CD1c-positive myeloid dendritic cell (primary cell): Measurements from ENCODE around the gene TBC1D1.

Experiments used
- DNase-seq: peaks from one replicate; pipeline ENCODE4 v3.0.0-alpha.2; 2016; ENCODE audit errors: extremely low spot score

The TBC1D1 gene

DNA sequence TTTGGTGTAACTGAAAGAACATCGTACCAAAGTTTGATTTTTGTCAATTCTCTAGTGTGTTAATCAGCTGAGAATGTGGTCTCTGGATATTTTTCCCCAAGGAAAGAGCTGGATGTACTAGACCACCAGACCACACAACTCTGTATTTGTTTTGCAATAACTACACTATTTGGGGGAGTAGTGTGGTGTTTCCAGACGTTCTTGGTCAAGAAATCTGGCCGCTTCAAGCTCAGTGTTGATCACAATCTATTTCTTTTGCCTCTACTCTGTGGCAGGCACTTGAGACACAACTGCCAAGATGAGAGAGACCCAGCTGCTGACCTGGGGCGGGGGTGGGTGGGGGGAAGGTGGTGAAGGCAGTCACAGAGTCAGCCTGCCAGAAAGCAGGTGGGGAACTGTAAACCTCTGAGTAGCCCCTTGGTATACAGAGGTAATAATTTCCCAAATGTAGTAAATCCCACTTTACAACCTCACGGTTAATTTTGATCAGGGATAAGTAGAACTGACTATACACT lies 99.9 kb downstream of the TBC1D1 start:
- DNase-seq, result no peak

DNA sequence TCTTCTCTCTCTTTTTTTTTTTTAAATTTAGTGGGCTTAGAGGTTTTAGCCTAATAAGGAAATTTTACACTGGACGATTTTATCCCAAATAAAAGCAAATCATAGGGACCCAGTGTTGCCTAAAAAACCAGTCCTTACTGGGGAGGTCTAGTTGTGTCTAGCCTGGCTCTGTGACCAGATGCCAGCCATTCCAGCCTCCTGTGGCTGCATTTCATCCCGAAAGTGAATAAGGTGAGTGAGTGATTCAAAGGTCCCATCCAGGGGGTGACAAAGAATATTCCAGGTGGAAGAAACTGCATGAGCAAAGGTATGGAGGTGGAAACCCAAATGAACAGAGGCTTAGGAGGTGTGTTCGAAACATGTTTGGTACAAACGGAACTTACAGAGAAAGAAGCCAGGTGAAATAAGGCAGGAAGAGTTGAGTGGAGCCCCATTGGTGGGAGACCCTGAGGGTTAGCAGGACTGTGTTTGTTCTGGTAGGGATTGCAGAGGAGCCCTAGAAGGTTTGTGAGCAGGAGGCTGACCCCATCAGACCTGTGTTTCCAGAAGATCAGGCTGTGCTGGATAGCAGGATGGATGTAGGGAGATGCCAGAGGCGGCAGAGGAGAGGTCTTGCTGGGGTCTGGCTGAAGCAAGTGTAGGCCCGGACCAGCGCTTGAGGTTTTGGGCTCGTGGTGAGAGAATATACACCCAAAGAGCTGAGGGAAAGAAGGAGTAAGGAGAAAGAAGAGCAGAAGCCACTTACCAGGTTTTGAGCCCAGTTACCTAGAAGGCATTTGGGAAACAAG lies 100.9 kb downstream of the TBC1D1 start:
- DNase-seq, result no peak

DNA sequence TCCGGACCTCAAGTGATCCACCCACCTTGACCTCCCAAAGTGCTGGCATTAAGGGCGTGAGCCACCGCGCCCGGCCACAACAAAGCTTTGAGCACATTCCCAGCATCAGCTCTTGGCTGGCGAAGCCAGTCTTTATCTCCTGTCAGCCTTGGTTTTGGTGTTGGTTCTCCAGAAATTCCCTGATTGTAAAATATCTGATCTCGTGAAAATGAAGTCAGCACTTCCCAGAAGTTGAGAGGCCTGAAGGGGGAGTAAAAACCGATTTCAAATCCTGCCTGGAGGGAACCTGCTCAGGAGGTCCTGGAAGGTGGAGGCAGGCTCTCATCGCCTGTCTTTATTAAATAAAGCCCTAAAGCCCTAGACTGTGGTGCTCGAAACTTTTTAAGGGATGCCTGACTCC lies 102.9 kb downstream of the TBC1D1 start:
- no peak for DNase-seq

DNA sequence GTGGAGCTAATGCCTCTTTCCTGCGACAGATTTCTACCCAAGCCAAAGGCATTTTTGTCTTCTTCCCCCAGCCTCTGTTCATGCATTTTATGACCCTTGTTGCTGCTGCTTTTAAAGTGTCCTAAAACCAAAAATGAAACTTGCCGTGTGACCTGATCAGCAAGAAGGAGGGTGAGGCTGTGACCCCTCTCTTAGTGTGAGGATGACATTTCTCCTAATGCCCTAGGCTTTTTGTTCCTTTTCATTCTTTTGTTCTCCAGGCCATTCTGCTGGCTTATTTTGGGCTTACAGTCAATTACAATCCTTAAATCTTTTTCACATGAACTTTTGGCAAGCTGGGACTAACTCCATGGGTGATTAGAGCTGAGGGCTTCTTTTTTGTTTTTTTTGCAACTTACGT lies 103.7 kb downstream of the TBC1D1 start:
- DNase-seq, result no peak

DNA sequence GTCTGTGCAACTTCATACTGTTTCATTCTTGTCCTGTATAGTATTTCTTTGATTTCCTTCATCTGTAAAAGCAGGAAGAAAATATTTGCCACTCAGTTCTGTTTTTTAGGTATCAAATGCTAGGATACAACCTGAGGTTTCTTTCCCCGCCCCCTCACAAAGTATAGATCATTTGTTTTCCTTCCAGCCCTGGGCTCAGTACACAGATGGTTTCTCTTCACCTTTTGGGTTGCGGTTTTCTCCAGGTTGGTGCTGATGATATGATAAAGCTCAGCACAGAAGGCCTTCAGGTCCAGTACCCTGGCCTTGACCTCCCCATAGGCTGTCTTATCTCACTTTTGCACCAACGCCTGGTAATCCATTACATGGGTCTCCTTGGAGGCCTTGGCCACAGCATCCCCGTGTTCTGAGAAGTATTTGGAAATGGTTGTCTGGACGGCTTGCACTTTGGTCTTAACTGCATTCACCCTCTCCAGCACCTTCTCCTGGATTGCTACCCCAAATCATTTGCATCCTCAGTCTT lies 104.5 kb downstream of the TBC1D1 start:
- no peak for DNase-seq

DNA sequence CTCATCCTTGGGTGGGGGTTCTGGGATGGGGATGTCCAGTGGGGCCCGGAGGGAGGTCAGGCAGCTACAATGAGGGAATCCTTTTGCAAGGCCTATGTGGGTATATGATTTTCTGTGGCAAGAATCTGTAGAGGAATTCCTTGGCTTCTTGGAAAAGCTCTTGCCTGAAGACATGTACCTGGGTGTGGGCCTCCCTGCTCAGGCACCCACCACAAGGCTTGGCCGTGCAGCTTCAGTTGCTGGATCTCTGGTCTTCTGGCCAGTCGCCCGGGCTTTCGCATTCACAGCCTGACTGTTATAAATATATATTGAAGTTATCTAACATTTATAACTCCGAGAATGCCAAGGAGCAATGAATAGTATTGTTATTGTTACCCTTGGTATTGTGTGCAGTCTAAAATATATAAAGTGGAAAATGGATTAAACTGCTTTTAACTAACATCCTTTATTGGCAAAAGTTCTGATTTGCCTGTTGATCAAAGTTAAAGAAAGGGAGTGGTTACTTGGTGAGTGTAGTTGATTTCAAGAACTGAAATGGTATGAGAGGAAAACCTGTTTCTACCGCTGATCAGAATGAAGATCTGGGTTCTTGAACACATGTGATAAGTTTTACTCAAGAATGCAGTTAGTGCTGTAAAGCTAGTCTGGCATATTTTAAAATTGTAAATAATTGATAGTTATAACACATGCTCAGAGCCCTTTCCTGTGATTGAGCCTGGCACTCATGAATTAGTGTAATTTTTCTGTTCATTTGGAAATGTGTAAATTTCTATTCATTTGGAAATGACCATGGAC lies 105.3 kb downstream of the TBC1D1 start:
- no peak for DNase-seq

DNA sequence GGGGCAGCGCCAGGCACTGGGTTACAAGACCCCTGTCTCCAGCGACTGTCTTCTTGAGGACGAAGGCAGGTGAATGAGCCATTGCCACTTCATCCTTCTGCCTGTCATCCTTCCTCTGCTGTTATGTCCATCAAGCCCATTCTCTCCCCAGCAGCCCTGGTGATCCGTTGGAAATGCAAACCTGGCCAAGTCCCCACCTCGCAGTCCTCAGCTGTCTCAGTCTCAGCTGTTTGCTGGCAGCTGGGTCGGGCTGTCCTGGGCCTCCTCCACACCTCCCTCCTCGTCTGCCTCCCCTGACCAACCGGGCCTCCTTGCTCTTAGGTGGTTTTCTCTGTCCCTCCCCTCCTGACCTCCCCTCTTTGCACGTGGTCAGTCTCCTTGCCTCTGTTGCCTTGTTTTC lies 107.3 kb downstream of the TBC1D1 start:
- DNase-seq, result no peak

DNA sequence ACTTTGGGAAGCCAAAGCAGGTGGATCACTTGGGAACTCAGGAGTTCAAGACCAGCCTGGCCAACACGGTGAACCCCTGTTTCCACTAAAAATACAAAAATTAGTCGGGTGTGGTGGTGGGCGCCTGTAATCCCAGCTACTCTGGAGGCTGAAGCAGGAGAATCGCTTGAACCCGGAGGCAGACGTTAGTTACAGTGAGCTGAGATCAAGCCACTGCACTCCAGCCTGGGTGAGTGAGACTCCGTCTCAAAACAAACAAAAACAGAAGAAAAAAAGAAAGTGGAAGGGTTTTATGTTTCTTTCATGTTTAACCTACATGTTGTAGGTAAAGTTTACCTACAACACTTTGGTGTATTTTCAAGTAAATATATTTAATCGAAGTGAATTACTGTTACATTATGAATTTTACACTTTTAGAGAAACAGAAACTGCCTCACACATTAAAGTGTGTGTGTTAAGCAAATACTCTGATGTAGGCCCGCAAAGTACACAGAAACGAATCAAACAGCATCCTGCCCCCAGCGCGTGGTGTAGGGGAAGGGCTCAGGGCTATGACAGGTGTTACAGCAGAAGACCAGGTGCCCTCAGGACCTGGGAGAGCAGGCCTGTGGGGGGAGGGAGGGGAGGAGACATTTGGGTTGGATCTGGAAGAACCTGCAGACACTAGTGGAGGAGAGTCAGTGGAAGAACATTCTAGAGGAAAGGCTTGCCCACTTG lies 108.3 kb downstream of the TBC1D1 start:
- DNase-seq, result no peak

DNA sequence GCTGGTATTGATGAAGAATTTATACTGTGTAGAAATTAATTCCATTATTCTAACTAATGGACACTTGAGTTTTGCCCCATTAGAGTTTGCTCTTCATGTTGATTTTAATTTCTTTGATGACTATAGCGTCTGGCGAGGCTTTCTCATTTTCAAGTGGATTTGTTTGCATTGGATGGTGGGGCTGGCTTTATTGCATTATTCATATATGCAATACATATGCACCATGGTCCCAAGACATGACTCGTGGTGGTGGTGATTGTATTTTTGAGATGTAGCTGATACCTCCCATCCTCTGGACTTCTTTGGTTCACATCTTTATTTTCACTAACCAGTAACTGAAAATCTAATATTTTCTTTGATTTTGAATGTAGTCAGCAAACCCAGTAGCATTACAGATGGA lies 109.1 kb downstream of the TBC1D1 start:
- DNase-seq, result no peak

DNA sequence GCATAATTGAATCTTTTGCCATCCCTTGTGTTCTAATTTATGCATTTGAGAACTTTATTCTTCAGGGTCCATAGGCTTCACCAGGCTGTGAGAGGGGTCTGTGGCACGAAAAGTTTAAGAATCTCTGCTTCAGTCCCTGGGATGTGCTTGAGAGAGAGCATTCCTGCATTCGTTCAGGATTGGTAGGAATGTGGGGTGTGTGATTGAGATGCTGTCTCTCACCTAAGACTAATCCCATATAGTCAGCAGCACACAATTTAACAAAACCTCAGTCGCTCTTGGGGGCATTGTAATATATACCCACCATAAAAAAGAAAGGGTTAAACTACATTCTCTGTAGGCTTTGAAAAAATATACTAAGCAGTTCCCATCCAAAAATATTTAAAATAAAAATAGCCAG lies 111.0 kb downstream of the TBC1D1 start:
- DNase-seq, result no peak

DNA sequence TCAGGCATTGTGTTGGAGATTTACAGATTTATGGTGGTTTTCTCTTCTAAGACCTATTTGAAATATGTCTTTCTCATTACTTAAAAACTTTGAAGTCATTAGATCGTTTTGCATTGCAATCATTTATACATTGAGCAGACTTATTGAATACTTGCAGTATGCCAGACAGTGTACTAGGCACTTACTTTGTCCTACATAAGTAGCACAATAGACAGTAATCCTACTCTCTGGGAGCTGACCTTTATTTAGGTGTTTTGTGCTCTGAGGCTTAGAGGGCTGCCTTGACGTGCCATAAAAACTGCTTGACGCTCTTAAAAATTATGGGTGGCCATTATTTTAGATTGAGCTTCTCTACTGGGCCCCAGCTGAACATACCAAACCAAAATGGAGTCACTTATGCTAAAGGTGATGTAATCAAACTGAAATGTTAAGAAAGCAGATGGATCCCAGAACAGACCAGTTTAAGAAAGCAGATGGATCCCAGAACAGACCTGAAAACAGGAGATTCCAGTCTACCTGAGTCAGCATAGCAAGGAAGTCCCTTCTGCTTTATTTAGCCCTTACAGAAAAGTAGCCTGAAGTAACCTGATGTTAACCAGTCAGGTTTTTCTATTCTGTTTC lies 111.7 kb downstream of the TBC1D1 start:
- no peak for DNase-seq

DNA sequence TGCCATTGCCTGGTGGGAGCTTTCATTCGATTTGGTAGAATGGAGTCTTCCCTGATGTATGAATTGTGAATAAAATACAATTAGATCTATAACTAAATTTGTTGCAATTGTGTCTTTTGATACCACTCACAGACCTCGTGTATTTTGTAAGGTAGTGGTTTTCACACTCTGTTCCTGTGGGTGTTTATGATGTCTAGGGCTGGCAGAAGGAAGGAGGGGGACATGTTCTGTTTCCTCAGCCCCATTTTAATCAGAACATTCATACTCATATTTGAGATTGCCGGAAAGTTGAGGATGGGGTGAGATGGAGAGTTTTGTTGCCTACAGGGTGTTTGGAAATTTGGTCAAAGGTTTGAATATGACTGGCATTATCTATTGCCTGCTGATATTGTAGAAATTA lies 112.2 kb downstream of the TBC1D1 start:
- no peak for DNase-seq

DNA sequence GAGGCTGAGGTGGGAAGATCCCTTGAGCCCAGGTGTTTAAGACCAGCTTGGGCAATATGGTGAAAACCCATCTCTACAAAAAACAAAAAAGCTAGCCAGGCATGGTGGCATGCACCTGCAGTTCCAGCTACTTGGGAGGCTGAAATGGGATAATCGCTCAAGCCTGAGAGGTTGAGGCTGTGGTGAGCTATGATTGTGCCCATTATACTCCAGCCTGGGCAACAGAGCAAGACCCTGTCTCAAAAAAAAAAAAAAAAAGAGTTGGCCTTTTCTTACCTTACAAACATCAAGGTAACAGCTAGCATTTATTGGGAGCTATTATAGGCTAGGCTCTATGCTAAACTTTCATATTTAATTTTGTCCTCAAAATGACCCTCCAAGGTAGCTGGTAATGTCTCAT lies 112.7 kb downstream of the TBC1D1 start:
- DNase-seq, result no peak

DNA sequence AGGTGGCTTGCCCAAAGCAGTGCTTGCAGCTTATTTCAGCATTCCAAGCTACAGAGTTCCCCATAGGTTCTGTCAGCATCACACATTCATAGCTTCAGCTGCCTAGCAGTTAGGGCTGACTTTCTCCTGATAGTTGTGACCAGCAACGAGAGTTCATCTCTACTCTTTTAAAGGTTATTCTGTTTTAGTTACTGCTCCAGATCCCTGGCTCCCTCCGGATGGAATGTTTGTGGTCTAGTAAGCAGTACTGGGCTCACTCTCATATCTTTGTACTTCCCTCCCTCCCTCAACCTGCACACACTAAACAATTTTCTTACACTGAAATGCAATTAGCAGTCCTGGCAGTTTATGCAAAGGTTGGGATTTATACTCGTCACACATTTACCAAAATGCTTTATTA lies 113.2 kb downstream of the TBC1D1 start:
- no peak for DNase-seq

DNA sequence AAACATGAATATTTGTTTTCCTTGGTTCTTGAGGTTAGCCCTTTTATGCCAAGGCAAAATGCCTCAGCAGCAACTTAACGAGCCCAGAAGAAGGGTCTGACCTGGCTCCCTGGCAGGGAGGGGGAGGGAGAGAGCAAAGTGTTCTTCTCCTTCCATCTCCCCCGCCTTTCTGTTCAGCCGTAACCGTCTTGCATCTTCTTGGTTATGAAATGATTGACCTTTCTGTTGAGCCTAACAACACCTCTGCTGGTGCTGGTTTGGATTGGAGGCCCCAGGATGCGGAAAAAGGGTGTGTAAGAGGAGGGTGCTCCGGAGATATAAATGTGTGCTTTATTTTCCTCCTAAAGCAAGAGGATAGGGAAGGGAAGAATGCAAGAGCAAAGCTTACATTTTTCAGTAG lies 114.0 kb downstream of the TBC1D1 start:
- no peak for DNase-seq

DNA sequence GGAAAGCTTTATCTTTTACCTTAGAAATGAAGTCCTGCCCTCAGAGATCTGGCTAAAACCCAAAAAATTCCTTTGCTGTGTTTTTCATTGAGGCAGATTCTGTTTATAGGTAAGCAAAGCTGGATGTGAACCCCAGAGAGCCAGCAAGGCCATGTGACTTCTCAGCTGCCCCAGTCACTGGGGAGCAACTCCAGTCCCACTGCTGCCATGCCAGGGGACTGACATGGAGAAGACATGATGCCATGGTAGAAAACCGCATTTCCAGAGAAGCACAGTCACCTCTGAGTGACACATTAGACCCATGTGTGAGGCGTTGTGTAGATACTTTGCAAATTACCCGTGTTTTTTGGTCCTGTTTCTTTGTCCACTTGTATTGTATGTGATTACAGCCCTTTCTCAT lies 114.8 kb downstream of the TBC1D1 start:
- no peak for DNase-seq

DNA sequence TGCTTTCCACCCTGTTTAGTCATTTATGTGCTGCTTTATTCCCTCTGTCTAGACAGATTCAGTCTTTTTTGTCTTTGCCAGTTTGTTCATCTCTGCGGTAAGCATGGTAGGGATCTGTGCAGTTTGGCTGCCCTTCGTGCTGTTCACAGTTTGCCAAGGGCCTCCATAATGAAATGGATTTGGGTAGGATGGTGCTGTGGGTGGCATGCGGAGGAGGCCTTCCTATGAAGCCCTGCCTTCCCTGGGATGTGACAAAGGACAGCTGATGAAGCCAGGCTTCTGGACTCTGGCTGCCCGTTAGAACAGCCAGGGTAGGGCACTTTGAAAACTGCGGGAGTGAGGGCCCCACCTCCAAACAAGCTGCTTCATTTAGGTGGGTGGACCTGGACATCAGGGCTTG lies 116.8 kb downstream of the TBC1D1 start:
- DNase-seq, result no peak

DNA sequence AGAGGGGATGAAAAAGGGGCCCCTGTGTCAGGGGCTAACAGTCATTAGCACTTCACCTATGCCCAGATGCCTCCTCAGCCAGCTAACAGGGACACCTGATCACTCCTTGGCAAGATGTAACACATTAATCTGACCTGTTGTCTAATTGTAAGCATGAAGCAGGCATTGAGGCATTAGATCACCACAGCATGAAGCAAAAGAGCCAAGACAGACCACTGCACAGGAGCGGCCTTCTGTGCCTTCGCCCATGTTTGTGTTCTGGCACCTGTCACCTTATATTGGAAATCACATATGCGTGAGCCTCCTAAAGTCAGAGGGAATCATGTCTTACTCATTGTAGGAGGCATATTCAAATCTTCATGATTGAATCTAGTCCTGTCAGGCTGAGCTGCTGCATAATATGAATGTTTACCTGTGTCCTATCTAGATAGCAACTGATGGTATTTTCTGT lies 117.7 kb downstream of the TBC1D1 start:
- no peak for DNase-seq

DNA sequence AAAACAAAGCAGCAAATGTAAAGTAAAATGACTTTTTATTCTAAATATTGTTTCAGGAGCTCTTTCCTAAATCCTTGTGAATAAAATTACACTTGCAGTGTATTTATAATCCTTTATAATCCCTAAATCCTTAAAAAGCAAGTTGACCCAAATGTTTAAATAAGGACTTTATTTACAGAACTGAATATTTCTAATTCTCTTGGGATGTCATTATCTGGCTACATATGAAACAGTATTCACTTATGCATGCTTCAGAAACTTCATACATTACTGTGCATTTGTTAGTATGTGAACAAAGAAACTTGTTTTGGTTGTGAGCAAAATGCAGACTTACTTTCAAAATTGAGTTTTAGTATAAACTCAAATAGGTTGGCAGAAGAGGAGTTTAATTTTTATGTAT lies 118.5 kb downstream of the TBC1D1 start:
- no peak for DNase-seq

DNA sequence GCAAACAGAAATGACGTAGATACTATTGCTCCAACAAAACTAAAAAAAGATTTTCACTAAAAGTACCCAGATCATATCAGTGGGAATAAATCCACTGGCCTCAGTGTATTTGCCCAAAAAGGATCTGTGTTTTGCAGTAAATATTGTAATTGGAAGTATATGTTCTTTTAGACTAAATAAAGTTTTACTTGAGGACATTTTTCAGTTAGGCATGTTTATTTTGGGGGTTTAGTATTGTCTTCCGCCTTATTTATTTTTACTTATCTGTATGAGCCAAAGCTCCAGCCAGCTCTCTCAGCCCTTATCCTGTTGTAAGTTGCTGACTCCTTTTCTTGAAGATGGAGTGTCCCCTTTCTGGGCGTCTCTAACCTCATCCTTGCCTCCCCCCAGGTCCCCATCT lies 119.1 kb downstream of the TBC1D1 start:
- no peak for DNase-seq

DNA sequence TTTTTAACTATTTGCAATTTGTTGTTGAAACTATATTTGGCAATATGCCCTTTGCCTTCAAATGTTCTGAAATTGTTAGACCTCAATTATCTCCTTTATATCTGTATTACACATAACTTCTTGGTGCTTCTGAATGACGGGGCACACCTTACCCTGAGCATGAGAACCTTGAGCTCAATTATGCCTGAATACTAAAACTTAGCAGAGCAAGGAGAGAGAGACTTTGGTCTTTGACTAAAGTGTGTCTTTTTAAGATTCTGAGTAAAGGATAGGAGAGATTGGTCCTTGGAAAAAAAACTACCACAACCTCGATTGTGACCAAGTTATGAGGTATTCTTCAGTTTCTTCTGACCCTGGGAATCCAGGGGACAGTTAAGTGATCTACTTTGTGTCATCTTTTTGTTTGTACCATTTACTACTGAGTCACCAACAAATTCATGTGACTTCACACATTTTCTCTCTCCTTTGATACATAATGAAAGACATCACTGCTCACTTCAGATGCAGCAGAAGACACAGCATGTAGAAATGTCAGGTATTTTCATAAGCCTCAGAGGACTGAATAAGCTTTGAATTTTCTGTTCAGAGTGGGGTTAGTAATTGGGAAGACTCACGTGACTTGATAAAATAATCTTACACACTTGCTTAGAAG lies 120.8 kb downstream of the TBC1D1 start:
- no peak for DNase-seq
